SK-N-SH treated with all-trans-retinoic acid at 6 μM for 48 hours (cell line): ENCODE results near the gene ELF5.

ENCODE experiments used
- ATAC-seq: fragments of 200-7000 bp; cut with Tn5 transposase; 3 replicates; pipeline ENCODE4 v1.9.1; 2020; ENCODE audit warnings: mild to moderate bottlenecking, moderate library complexity
- ARNTL ChIP-seq: fragments of 450-650 bp; formaldehyde crosslinking; IDR thresholded peaks from 2 replicates; pipeline ENCODE4 v1.5.0; 2020; ENCODE audit warnings: low read depth, mild to moderate bottlenecking, moderate library complexity, borderline replicate concordance
- BACH2 ChIP-seq: fragments of 250-450 bp; sonication (Bioruptor Pico); IDR thresholded peaks from 2 replicates; pipeline ENCODE4 v1.9.0; 2021; ENCODE audit warnings: mild to moderate bottlenecking, borderline replicate concordance
- CSDC2 ChIP-seq: fragments of 250-450 bp; sonication (Bioruptor Pico); IDR thresholded peaks from 2 replicates; pipeline ENCODE4 v1.5.0; 2020; ENCODE audit warnings: mild to moderate bottlenecking, moderate library complexity
- CSRNP3 ChIP-seq: fragments of 250-450 bp; sonication (Bioruptor Pico); IDR thresholded peaks from 2 replicates; pipeline ENCODE4 v1.5.1; 2021; ENCODE audit warnings: mild to moderate bottlenecking, moderate library complexity
- ESRRG ChIP-seq: fragments of 250-450 bp; sonication (Bioruptor Pico); IDR thresholded peaks from 2 replicates; pipeline ENCODE4 v1.6.1; 2021; ENCODE audit warnings: mild to moderate bottlenecking
- GLIS3 ChIP-seq: fragments of 250-450 bp; sonication (Bioruptor Pico); IDR thresholded peaks from 2 replicates; pipeline ENCODE4 v1.5.0; 2020; ENCODE audit warnings: mild to moderate bottlenecking, moderate library complexity
- ISL1 ChIP-seq: fragments of 250-450 bp; sonication (Bioruptor Pico); IDR thresholded peaks from 2 replicates; pipeline ENCODE4 v2.1.2; 2022; ENCODE audit warnings: mild to moderate bottlenecking, moderate library complexity
- OSR1 ChIP-seq: fragments of 250-450 bp; sonication (Bioruptor Pico); IDR thresholded peaks from 2 replicates; pipeline ENCODE4 v1.8.0; 2022; ENCODE audit warnings: moderate library complexity, mild to moderate bottlenecking, inconsistent platforms
- PATZ1 ChIP-seq: fragments of 250-450 bp; sonication (Bioruptor Pico); IDR thresholded peaks from 2 replicates; pipeline ENCODE4 v1.8.0; 2020; ENCODE audit warnings: mild to moderate bottlenecking, moderate library complexity, borderline replicate concordance
- POU6F1 ChIP-seq: fragments of 250-450 bp; sonication (Bioruptor Pico); IDR thresholded peaks from 2 replicates; pipeline ENCODE4 v1.8.0; 2021; ENCODE audit warnings: low read depth, mild to moderate bottlenecking, moderate library complexity, borderline replicate concordance
- PPARA ChIP-seq: fragments of 250-450 bp; sonication (Bioruptor Pico); IDR thresholded peaks from 2 replicates; pipeline ENCODE4 v1.5.0; 2020; ENCODE audit warnings: mild to moderate bottlenecking, borderline replicate concordance
- RARB ChIP-seq: fragments of 250-450 bp; sonication (Bioruptor Pico); IDR thresholded peaks from 2 replicates; pipeline ENCODE4 v1.8.0; 2021; ENCODE audit warnings: mild to moderate bottlenecking, moderate library complexity
- SNAI2 ChIP-seq: fragments of 250-450 bp; sonication (Bioruptor Pico); IDR thresholded peaks from 2 replicates; pipeline ENCODE4 v1.5.0; 2020; ENCODE audit warnings: mild to moderate bottlenecking, moderate library complexity
- TCF4 ChIP-seq: fragments of 250-450 bp; sonication (Bioruptor Pico); IDR thresholded peaks from 2 replicates; pipeline ENCODE4 v1.8.0; 2021; ENCODE audit warnings: mild to moderate bottlenecking, moderate library complexity, borderline replicate concordance
- TOX ChIP-seq: fragments of 250-450 bp; sonication (Bioruptor Pico); IDR thresholded peaks from 2 replicates; pipeline ENCODE4 v1.8.0; 2021; ENCODE audit warnings: mild to moderate bottlenecking, moderate library complexity, borderline replicate concordance
- TSHZ2 ChIP-seq: fragments of 250-450 bp; sonication (Bioruptor Pico); IDR thresholded peaks from 2 replicates; pipeline ENCODE4 v1.5.0; 2020; ENCODE audit warnings: mild to moderate bottlenecking, moderate library complexity
- ZC3H10 ChIP-seq: fragments of 250-450 bp; sonication (Bioruptor Pico); IDR thresholded peaks from 2 replicates; pipeline ENCODE4 v1.5.1; 2021; ENCODE audit warnings: mild to moderate bottlenecking, moderate library complexity
- ZFP3 ChIP-seq: fragments of 250-450 bp; sonication (Bioruptor Pico); IDR thresholded peaks from 2 replicates; pipeline ENCODE4 v1.5.0; 2020; ENCODE audit warnings: mild to moderate bottlenecking, moderate library complexity
- ZFP30 ChIP-seq: fragments of 450-650 bp; formaldehyde crosslinking; IDR thresholded peaks from 2 replicates; pipeline ENCODE4 v1.5.0; 2022; ENCODE audit warnings: mild to moderate bottlenecking, moderate library complexity
- ZNF565 ChIP-seq: fragments of 450-650 bp; formaldehyde crosslinking; conservative IDR thresholded peaks from 2 replicates; pipeline ENCODE4 v1.5.0; 2020; ENCODE audit warnings: low read depth, mild to moderate bottlenecking, moderate library complexity
- ZNF70 ChIP-seq: fragments of 450-650 bp; formaldehyde crosslinking; IDR thresholded peaks from 2 replicates; pipeline ENCODE4 v1.5.0; 2020; ENCODE audit warnings: mild to moderate bottlenecking, moderate library complexity
- ZNF8 ChIP-seq: fragments of 450-650 bp; formaldehyde crosslinking; IDR thresholded peaks from 2 replicates; pipeline ENCODE4 v1.5.0; 2020; ENCODE audit warnings: mild to moderate bottlenecking, moderate library complexity
- TF ChIP-seq, protein P1 (sequence below): fragments of 250-450 bp; sonication (Bioruptor Pico); IDR thresholded peaks from 2 replicates; pipeline ENCODE4 v1.5.1; 2020; ENCODE audit warnings: low read depth, mild to moderate bottlenecking, moderate library complexity

The ELF5 gene

DNA sequence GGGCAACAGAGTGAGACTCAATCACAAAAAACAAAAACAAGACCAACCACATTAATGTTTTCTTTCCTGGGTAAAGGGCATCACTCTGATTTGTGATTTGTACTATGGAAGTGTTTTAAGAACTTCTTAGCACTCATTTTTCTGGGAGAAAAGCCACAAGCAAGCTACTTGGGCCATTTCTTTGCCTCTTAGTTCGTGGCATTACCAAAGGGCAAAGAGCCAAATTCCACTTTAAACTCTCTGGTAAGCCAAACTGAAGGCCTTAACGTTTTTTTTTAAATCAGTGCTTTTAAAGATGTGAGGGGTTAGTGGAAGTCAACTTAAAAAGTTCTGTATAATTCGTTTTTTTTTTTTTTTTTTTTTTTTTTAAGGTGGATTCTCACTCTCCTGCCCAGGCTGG is 37.9 kb downstream of the ELF5 start:
- TF ChIP-seq ARNTL (CRISPR knock-in tag) (no peak), PPARA (CRISPR knock-in tag) (no peak), ZC3H10 (CRISPR knock-in tag) (no peak), ZFP3 (CRISPR knock-in tag) (no peak), SNAI2 (no peak), POU6F1 (CRISPR knock-in tag) (no peak), RARB (CRISPR knock-in tag) (no peak), ESRRG (CRISPR knock-in tag) (no peak), ZNF565 (no peak), ZNF8 (CRISPR knock-in tag) (no peak), PATZ1 (CRISPR knock-in tag) (no peak), OSR1 (CRISPR knock-in tag) (no peak), TCF4 (CRISPR knock-in tag) (no peak), GLIS3 (CRISPR knock-in tag) (no peak), TSHZ2 (CRISPR knock-in tag) (no peak), ZFP30 (no peak), CSRNP3 (CRISPR knock-in tag) (no peak), TOX (CRISPR knock-in tag) (no peak), ZNF70 (CRISPR knock-in tag) (no peak)
- TF ChIP-seq, protein P1, sequence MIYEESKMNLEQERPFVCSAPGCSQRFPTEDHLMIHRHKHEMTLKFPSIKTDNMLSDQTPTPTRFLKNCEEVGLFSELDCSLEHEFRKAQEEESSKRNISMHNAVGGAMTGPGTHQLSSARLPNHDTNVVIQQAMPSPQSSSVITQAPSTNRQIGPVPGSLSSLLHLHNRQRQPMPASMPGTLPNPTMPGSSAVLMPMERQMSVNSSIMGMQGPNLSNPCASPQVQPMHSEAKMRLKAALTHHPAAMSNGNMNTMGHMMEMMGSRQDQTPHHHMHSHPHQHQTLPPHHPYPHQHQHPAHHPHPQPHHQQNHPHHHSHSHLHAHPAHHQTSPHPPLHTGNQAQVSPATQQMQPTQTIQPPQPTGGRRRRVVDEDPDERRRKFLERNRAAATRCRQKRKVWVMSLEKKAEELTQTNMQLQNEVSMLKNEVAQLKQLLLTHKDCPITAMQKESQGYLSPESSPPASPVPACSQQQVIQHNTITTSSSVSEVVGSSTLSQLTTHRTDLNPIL = no peak
- no peak for ATAC-seq

GRCh38 chr11:34473603-34474169 is 39.9 kb downstream of the ELF5 start:
- no peak for ATAC-seq
- TF ChIP-seq ZC3H10 (CRISPR knock-in tag) (no peak), RARB (CRISPR knock-in tag) (no peak), TCF4 (CRISPR knock-in tag) (no peak), ZFP3 (CRISPR knock-in tag) (no peak), BACH2 (no peak), ZNF70 (CRISPR knock-in tag) (no peak), CSRNP3 (CRISPR knock-in tag) (no peak), ARNTL (CRISPR knock-in tag) (no peak), ISL1 (CRISPR knock-in tag) (no peak), TOX (CRISPR knock-in tag) (no peak), CSDC2 (CRISPR knock-in tag) (no peak), POU6F1 (CRISPR knock-in tag) (no peak)
